Activated CD4-positive, alpha-beta T cell treated with anti-CD3 and anti-CD28 coated beads, Interleukin-2, amount 10 ng/mL, durations not matched to agents 7 days and 5 days (primary cell): ENCODE data around the gene ST7L. TPM values are rescaled to one million over a fixed set of nuclear protein-coding genes. Genes with fewer than 3 reads are reported as not detected.
"Not testable (repeated sequence)": the region's sequence is repeated elsewhere in the genome, so short reads cannot be mapped to it uniquely, and the experiment has no call there.

Source experiments
- CTCF ChIA-PET: fragments of 350-600 bp; sonication (Branson Sonifier 250); formaldehyde crosslinking; loops from one replicate; lab custom pipeline; 2021; ENCODE audit warnings: antibody characterized with exemption; lab: Charles Lee
- POLR2A ChIA-PET: fragments of 350-600 bp; sonication (Branson Sonifier 250); formaldehyde crosslinking; loops from one replicate; lab custom pipeline; 2021; ENCODE audit warnings: antibody characterized with exemption; lab: Charles Lee
- DNase-seq: peaks from one replicate; pipeline ENCODE4 v3.0.0-alpha.2; 2020
- H3K27ac Mint-ChIP-seq: one replicate; pipeline ENCODE4 v1.8.0; 2021; ENCODE audit warnings: mild to moderate bottlenecking, moderate library complexity, mixed read lengths
- H3K27me3 Mint-ChIP-seq: one replicate; pipeline ENCODE4 v1.8.0; 2021; ENCODE audit warnings: mixed read lengths
- H3K36me3 Mint-ChIP-seq: one replicate; pipeline ENCODE4 v1.8.0; 2021; ENCODE audit warnings: low read depth, mixed read lengths
- H3K4me1 Mint-ChIP-seq: one replicate; pipeline ENCODE4 v1.8.0; 2021; ENCODE audit warnings: mixed read lengths
- H3K4me3 Mint-ChIP-seq: one replicate; pipeline ENCODE4 v1.8.0; 2021; ENCODE audit warnings: mild to moderate bottlenecking, moderate library complexity, mixed read lengths
- H3K9me3 Mint-ChIP-seq: one replicate; pipeline ENCODE4 v1.8.0; 2021; ENCODE audit warnings: mixed read lengths
- total RNA-seq, 2 experiments: library from RNA; stranded (reverse); gene quantifications; one replicate each; pipeline ENCODE4 v1.2.3, GENCODE V29; 2021

The ST7L gene
- total RNA-seq, 2 experiments from 2014 or later = 13.8 to 18.5 TPM

- ChIA-PET CTCF (no interaction called here), POLR2A (no interaction called here)
- Mint-ChIP-seq H3K36me3 (no peaks in the 10 kb centered on the region), H3K27me3 (peaks cover 23% of the 10 kb centered on the region), H3K4me3 (no peak overlapping the region), H3K4me1 (no peaks in the 10 kb centered on the region), H3K9me3 (no peaks in the 10 kb centered on the region), H3K27ac (no peak overlapping the region)
- DNase-seq = no peak
Observed at GRCh38 chr1:112488141-112488540, 130.8 kb downstream of the ST7L start.

- CTCF ChIA-PET, H3K9me3 Mint-ChIP-seq, POLR2A ChIA-PET, H3K4me3 Mint-ChIP-seq, DNase-seq, H3K4me1 Mint-ChIP-seq, H3K27ac Mint-ChIP-seq, H3K36me3 Mint-ChIP-seq: not testable (repeated sequence)
- H3K27me3 Mint-ChIP-seq = peaks cover 20% of the 10 kb centered on the region
Observed at GRCh38 chr1:112487686-112488085, 131.3 kb downstream of the ST7L start.

GRCh38 chr1:112486063-112486462 lies 132.9 kb downstream of the ST7L start:
- H3K4me3 Mint-ChIP-seq, POLR2A ChIA-PET, H3K4me1 Mint-ChIP-seq, H3K36me3 Mint-ChIP-seq, DNase-seq, CTCF ChIA-PET, H3K27ac Mint-ChIP-seq, H3K9me3 Mint-ChIP-seq: not testable (repeated sequence)
- H3K27me3 Mint-ChIP-seq = peaks cover 21% of the 10 kb centered on the region

DNA sequence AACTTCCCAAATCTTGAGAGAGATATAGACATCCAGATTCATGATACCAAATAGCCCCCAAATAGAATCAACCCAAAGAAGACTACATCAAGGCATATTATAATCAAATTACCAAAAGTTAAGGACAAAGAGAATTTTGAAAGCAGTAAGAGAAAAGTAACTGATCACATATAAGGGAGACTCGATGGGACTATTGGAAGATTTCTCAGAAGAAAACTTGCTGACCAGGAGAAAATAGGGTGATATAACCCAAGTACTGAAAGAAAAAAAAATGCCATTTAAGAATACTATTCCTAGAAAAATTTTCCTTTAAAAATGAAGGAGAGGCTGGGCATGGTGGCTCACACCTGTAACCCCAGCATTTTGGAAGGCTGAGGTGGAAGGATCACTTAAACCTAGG lies 140.6 kb downstream of the ST7L start:
- POLR2A ChIA-PET = no interaction called here
- no peaks in the 10 kb centered on the region for H3K4me1 Mint-ChIP-seq
- no peak for DNase-seq
- peaks cover 7% of the 10 kb centered on the region for H3K36me3 Mint-ChIP-seq
- H3K9me3 Mint-ChIP-seq = peaks cover 17% of the 10 kb centered on the region
- CTCF ChIA-PET = interaction anchor here (0.6 kb wide), 2 partner anchors 12 to 18 kb away, joined by 3 to 4 read pairs; no protein-coding TSS in a partner anchor
- H3K4me3 Mint-ChIP-seq = no peak overlapping the region
- peaks cover 18% of the 10 kb centered on the region for H3K27me3 Mint-ChIP-seq
- H3K27ac Mint-ChIP-seq = no peak overlapping the region

DNA sequence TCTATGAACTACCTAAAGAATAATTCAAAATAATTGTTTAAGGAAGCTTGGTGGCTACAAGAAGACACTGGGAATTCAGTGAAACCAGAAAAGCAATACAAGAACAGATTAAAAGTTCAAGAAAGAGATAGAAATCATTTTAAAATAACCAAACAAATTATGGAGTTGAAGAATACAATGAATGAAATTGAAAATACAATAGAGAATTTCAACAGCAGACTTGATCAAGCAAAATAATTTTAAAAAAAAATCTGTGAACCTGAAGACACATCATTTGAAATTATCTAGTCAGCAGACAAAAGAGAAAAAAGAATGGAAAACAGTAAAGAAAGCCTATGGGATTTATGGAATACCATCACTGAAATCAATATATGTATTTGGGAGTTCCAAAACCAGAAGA lies 141.4 kb downstream of the ST7L start:
- ChIA-PET POLR2A (no interaction called here), CTCF (no interaction called here)
- H3K9me3 Mint-ChIP-seq = peaks cover 17% of the 10 kb centered on the region

More for the DNA sequence above, 141.4 kb downstream of the ST7L start:
- peaks cover 20% of the 10 kb centered on the region for H3K27me3 Mint-ChIP-seq
- no peak overlapping the region for H3K4me3 Mint-ChIP-seq
- no peaks in the 10 kb centered on the region for H3K4me1 Mint-ChIP-seq
- H3K36me3 Mint-ChIP-seq = peaks cover 7% of the 10 kb centered on the region
- no peak for DNase-seq
- H3K27ac Mint-ChIP-seq = no peak overlapping the region

Other genes starting within 250 kb of the ST7L start
- gene CTTNBP2NL, start 222.9 kb downstream of the ST7L start, total RNA-seq = 1 to 10 TPM in 1 of 2 experiments, under 1 TPM in 1; 0.84 to 1.2 TPM
- not detected for gene WNT2B, start 110.2 kb downstream of the ST7L start, total RNA-seq
- 100 to 1,000 TPM; 254 to 303 TPM for gene CAPZA1, start 691 bp upstream of the ST7L start, total RNA-seq
- gene MOV10, start 55.5 kb upstream of the ST7L start, total RNA-seq = 100 to 1,000 TPM; 118 to 126 TPM
- gene RHOC, start 88.0 kb upstream of the ST7L start, total RNA-seq = 10 to 100 TPM; 53.7 to 56.8 TPM
- not detected for gene PPM1J, start 96.2 kb upstream of the ST7L start, total RNA-seq